Measurements from ENCODE around the gene PIP4K2A. TPM values are rescaled to one million over a fixed set of nuclear protein-coding genes. Genes with fewer than 3 reads are reported as not detected.

PIP4K2A gene
- total RNA-seq, 1 donor from 2014 or later = 44.1 TPM

DNA sequence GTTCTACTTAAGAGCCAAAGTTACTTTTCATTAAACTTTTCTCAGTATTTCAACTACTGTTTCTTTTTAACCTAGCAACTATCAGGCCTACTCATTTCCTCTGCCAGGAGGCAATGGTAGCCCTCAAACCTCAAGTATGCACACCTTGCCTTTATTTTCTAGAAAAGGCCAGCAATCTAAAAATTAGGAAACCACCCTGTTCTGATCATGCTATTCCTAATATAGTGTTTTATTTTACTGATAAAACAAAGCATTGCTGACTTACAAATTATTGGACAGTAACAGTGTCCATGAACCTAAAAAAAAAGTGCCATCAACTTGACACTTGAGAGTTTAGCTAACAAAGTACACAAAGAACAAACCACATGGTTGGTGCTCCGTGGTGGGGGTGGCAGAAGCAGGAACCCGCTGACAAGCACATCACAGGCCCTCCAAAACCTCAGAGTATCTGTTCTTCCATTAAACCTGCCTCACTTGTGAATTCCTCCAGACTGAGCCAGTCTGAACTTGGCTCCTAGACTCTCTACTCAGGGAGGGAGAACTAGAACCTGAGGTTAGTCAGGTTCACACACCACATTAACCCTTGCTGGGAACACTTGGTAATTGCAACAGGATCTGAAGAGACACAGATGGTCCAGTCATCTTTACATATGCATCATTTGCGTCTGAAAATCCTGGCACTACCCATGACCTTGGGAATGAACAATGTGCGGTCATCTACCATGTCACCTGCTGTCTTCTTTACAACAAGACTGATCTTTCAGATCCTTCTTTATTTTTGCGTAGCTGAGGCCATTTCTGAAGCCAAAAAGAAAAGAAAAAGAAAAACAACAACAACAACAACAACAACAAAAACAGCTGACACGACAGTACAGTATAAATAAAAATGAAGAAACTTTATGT lies 31.9 kb downstream of the PIP4K2A start:
- no peak for DNase-seq (ENCODE audit: low spot score)
- no peaks in the 10 kb centered on the region for H3K9me3 Mint-ChIP-seq (ENCODE audit: low read depth)
- no peak for TF ChIP-seq CTCF (IDR thresholded peaks at IDR 0.05)
- peak overlapping the region; percentile 80 for H3K27ac Mint-ChIP-seq (ENCODE audit: unreplicated experiment)
- H3K27me3 Mint-ChIP-seq (ENCODE audit: low read depth) = no peaks in the 10 kb centered on the region
- H3K4me1 Mint-ChIP-seq (ENCODE audit: low read depth) = peaks cover 49% of the 10 kb centered on the region
- no peaks in the 10 kb centered on the region for H3K36me3 Mint-ChIP-seq (ENCODE audit: low read depth)
- H3K4me3 Mint-ChIP-seq (ENCODE audit: unreplicated experiment) = no peak overlapping the region

DNA sequence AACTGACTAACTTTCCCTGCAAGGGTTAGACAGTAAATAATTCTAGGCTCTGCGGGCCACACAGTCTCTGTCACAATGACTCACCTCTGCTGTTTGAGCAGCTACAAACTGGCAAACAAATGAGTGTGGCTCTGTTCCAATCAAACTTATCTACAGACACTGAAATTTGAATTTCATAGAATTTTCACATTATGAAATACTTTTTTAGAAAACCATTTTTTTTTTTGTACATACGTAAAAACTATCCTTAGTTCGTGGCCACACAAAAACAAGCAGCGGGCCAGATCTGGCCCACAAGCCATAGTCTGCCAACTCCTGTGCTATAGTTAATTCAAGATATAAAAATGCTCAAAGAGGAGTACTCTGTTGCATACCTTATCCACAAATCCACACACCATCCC lies 32.6 kb downstream of the PIP4K2A start:
- no peaks in the 10 kb centered on the region for H3K27me3 Mint-ChIP-seq (ENCODE audit: low read depth)
- H3K4me1 Mint-ChIP-seq (ENCODE audit: low read depth) = peaks cover 49% of the 10 kb centered on the region
- H3K36me3 Mint-ChIP-seq (ENCODE audit: low read depth) = no peaks in the 10 kb centered on the region
- peak overlapping the region; percentile 80 for H3K27ac Mint-ChIP-seq (ENCODE audit: unreplicated experiment)
- H3K9me3 Mint-ChIP-seq (ENCODE audit: low read depth) = no peaks in the 10 kb centered on the region
- no peak overlapping the region for H3K4me3 Mint-ChIP-seq (ENCODE audit: unreplicated experiment)
- no peak for TF ChIP-seq CTCF (IDR thresholded peaks at IDR 0.05)
- no peak for DNase-seq (ENCODE audit: low spot score)

- no peaks in the 10 kb centered on the region for H3K9me3 Mint-ChIP-seq (ENCODE audit: low read depth)
- H3K36me3 Mint-ChIP-seq (ENCODE audit: low read depth) = no peaks in the 10 kb centered on the region
- no peaks in the 10 kb centered on the region for H3K27me3 Mint-ChIP-seq (ENCODE audit: low read depth)
- no peak overlapping the region for H3K4me3 Mint-ChIP-seq (ENCODE audit: unreplicated experiment)
- peak overlapping the region; percentile 49 for H3K27ac Mint-ChIP-seq (ENCODE audit: unreplicated experiment)
- TF ChIP-seq CTCF (IDR thresholded peaks at IDR 0.05) = no peak
- no peak for DNase-seq (ENCODE audit: low spot score)
- H3K4me1 Mint-ChIP-seq (ENCODE audit: low read depth) = peaks cover 49% of the 10 kb centered on the region
Measured at GRCh38 chr10:22681301-22681700, 33.1 kb downstream of the PIP4K2A start.

DNA sequence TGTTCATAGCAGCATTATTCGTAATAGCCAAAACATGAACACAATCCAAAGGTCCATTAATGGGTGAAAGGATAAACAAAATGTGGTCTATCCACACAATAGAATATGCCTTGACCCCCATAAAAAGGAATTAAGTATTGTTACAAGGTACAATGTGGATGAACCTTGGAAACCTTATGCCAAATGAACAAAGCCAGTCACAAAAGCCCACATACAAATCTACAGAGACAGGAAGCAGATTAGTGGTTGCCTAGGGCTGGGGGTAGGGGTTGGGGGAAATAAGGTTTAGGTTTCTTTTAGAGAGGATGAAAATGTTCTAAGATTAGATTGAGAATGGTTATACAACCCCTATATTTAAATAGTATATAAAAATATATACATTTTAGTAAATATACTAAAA lies 34.8 kb downstream of the PIP4K2A start:
- Mint-ChIP-seq H3K9me3 (ENCODE audit: low read depth) (no peaks in the 10 kb centered on the region), H3K27ac (ENCODE audit: unreplicated experiment) (no peak overlapping the region), H3K4me1 (ENCODE audit: low read depth) (peaks cover 36% of the 10 kb centered on the region), H3K4me3 (ENCODE audit: unreplicated experiment) (no peak overlapping the region), H3K36me3 (ENCODE audit: low read depth) (no peaks in the 10 kb centered on the region), H3K27me3 (ENCODE audit: low read depth) (no peaks in the 10 kb centered on the region)
- no peak for DNase-seq (ENCODE audit: low spot score)
- no peak for TF ChIP-seq CTCF (IDR thresholded peaks at IDR 0.05)

DNA sequence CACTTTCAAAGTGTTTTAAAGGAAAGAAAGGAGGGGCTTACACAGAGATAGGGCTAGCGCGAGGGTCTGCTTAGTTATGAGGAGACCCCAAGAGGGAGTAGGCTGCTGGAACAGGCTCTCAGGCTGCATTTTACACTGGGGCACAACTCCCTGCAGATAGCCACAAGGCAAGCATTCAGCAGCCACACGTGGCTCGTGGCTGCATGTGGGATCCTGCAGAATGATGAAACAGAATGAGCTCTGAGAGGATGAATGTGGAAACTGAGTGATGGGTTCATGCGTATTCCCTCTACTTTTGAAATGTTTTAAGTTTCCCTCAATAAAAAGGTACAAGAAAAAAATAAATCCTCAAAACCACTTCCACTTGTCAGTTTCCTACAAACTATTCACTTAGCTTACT lies 37.0 kb downstream of the PIP4K2A start:
- DNase-seq (ENCODE audit: low spot score) = no peak
- H3K36me3 Mint-ChIP-seq (ENCODE audit: low read depth) = no peaks in the 10 kb centered on the region
- H3K27ac Mint-ChIP-seq (ENCODE audit: unreplicated experiment) = no peak overlapping the region
- peaks cover 34% of the 10 kb centered on the region for H3K4me1 Mint-ChIP-seq (ENCODE audit: low read depth)
- no peak for TF ChIP-seq CTCF (IDR thresholded peaks at IDR 0.05)
- no peaks in the 10 kb centered on the region for H3K9me3 Mint-ChIP-seq (ENCODE audit: low read depth)
- no peak overlapping the region for H3K4me3 Mint-ChIP-seq (ENCODE audit: unreplicated experiment)
- H3K27me3 Mint-ChIP-seq (ENCODE audit: low read depth) = no peaks in the 10 kb centered on the region

Measured in chondrocyte (in vitro differentiated cells).